Measurements from ENCODE around the gene OGDH.
A peak's percentile ranks its signal among the peaks of the same experiment; 100 is the strongest.

The OGDH gene

GRCh38 chr7:44618753-44619152 lies 12.3 kb downstream of the OGDH start:
- peak in 1 of 2 donors; percentile 63 for DNase-seq

- DNase-seq, result peak in 1 of 2 donors; percentile 50
These were observed 14.8 kb downstream of the OGDH start for GRCh38 chr7:44621034-44621749.

DNA sequence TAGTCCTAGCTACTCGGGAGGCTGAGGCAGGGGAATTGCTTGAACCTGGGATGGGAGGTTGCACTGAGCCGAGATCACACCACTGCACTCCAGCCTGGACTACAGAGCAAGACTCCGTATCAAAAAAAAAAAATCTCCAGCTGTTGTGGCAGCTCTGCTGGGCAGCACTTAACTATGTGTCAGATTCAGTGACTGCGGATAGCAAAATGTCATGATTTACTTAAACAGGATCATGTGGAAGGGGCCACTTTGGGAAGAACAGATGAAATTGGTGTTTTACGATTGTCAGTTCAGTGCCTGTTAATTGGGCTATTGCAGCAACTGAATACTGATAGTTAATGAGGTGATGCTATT lies 15.3 kb downstream of the OGDH start:
- no peak for DNase-seq

GRCh38 chr7:44622342-44623151 lies 16.1 kb downstream of the OGDH start:
- DNase-seq, result peak in 1 of 2 donors; percentile 63

GRCh38 chr7:44624318-44624717 lies 17.9 kb downstream of the OGDH start:
- no peak for DNase-seq

GRCh38 chr7:44625526-44626471 lies 19.4 kb downstream of the OGDH start:
- DNase-seq, result peak in 1 of 2 donors; percentile 54

DNA sequence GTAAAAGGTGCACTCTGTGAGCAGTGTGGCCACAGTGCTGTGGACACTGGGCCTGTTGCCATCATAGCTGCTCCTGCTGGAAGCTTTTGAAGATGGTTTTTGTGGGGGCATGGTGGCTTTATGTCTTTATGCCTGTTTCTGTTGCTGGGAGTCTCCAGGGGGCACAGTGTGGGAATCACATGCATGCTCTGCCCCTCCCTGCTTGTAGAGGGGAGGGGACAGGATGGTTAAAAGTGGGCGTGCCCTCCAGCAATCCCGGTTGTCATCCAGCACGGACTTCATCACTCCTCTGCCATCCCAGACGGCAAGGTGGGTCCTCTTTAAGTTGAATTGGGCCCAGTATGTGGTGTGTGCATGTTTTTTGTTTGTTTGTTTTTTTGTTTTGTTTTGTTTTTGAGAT lies 20.2 kb downstream of the OGDH start:
- DNase-seq, result no peak

GRCh38 chr7:44629829-44630522 lies 23.5 kb downstream of the OGDH start:
- DNase-seq, result no peak

DNA sequence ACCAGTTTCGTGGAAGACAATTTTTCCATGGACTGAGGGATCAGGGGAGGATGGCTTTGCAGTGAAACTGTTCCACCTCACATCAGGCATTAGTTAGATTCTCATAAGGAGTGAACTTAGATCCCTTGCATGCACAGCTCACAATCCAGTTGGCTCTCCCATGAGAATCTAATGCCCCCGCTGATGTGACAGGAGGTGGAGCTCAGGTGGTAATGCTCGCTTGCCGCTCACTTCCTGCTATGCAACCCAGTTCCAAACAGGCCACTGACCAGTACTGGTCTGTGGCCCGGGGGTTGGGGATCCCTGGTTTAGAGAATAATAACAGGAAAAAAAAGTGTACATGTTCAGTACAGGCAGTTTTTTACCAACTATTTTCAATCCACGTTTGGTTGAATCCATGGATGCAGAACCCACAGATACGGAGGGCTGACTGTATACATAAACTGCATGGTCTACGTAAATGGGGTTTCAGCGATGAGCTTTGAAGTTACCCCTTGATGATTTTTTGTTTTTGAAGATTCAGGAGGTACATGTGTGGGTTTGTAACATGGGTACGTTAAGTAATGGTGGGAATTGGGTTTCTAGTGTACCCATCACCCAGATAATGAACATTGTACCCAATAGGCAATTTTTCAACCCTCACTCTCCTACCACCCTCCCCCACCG lies 24.5 kb downstream of the OGDH start:
- no peak for DNase-seq

GRCh38 chr7:44631458-44632115 lies 25.2 kb downstream of the OGDH start:
- peak; percentile 34 to 70 for DNase-seq

- DNase-seq, result no peak
These were observed 25.8 kb downstream of the OGDH start for GRCh38 chr7:44632196-44632595.

DNA sequence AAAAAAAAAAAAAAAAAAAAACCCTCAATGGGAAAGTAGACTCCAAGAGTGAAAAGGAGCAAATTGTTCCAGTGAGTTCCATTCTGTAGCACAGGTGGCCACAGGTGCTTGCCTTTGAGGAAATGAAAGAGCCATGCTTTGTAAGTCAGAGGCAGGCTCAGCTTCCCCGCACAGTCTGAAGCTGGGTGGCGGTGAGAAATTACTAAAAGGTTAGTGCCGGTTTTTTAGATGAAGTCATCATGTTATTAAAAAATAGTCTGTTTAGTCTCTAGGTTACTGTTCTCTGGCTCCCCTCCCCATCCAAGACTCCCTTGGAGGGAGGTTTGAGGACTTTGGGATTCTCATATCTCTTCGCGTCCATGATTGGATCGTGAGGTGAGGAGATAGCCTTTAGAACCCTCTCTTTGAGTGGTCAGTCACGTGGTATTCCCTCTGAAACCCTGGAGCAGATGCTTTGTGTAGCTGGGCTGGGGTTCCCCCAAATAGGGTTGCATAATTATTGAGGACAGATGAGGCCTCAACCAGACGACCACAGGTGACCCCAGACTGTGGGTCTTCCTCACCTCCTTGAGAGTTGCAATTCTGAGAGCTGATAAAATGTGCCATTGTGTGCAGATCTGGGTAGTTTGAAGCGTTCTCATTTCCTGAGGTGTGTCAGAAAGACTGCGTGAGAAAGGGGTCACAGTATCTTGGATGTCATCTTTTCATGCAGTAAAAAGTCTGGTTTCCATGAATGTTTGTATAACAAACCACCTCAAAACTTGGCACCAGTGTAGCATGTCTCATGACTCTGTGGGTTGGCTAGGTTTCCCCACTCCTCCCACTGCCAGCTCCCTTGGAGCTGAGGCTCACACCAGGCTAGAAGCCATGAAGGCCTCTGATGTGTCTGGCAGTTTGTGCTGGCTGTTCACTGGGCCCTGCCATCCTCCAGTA lies 27.1 kb downstream of the OGDH start:
- DNase-seq, result peak; percentile 64 to 80

- no peak for DNase-seq
These were observed 27.9 kb downstream of the OGDH start for GRCh38 chr7:44634187-44634838.

GRCh38 chr7:44634839-44635591 lies 28.6 kb downstream of the OGDH start:
- DNase-seq, result peak in 1 of 2 donors; percentile 64

DNA sequence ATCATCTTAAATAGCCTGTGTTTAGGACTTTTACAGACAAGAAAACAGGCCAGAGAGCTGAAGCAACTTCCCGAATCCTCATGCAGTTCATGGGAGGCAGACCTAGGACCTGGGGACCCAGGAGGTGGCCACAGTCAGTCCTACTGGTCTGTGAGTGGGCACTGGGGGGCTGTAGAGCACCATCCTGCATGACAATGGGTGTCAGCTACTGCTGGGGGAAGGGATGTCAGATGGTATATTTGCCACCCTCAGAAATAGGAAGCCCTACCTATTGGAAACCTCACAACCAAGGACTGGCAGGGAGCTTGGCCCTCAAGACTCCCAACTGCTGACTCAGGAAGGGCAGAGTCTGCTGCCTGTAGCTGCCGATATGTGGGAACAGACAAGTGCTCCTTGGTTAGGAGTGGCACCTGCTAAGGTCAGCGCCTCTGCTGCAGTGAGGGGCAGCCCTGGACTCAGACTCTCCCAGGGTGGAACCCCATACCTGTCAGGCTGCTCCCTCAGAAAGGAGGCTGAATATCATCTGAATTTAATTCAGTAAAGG lies 29.7 kb downstream of the OGDH start:
- DNase-seq, result no peak

DNA sequence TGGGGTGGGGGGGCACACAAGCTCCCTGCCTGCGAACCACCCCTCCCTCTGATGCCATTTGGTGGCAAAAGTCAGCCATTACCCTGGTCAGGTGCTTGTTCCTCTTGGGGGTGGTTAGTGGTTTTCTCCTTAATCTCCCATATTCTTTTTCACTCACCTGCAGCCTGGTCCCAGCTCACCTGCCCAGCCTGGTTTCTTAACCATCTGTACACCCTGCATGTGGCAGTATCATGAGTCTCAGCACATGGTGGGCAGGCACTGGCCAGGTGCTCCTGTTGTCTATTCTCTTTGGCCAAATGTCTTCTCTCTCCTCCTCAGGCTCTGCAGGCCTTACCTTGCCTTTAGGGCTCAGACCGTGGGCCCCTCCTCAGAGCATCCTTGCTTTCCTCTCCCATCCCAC lies 30.5 kb downstream of the OGDH start:
- no peak for DNase-seq

- peak; percentile 85 to 88 for DNase-seq
These were observed 31.6 kb downstream of the OGDH start for GRCh38 chr7:44637788-44638594.

Measured in CD4-positive, alpha-beta T cell treated with Interferon alpha-2 for 1 hour (primary cell).